ENCODE results near the gene CFAP74. TPM values are rescaled to one million over a fixed set of nuclear protein-coding genes. Genes with fewer than 3 reads are reported as not detected.

Gene CFAP74
- total and polyA plus RNA-seq, 9 of the 15 experiments (the other 6 are each of a cell fraction or from before 2014, with no cell fraction given) = 0.03 to 0.15 (median 0.05) TPM; not detected in 6

- 0 out of 2 replicates have a peak, but pooled peaks have one; percentile 26 for TF ChIP-seq ARID4B (CRISPR knock-in tag; IDR thresholded peaks at IDR 0.05)
- TF ChIP-seq KDM1A (IDR thresholded peaks at IDR 0.05) = no peak
- TF ChIP-seq ZC3H4 (CRISPR knock-in tag; IDR thresholded peaks at IDR 0.05; ENCODE audit: borderline replicate concordance) = no peak
- no peak for TF ChIP-seq TCF15 (CRISPR knock-in tag; IDR thresholded peaks at IDR 0.05)
- TF ChIP-seq FOSL1 (tag; conservative IDR thresholded peaks at IDR 0.05) = peak; percentile 41; the same call in 1 of the 2 replicates
- TF ChIP-seq L3MBTL2 (IDR thresholded peaks at IDR 0.05) = no peak
- no peak for TF ChIP-seq EHMT2 (IDR thresholded peaks at IDR 0.05)
- no peak; the same call in 1 of the 2 replicates for TF ChIP-seq E2F1 (CRISPR knock-in tag; IDR thresholded peaks at IDR 0.05)
- TF ChIP-seq CAMTA2 (CRISPR knock-in tag; conservative IDR thresholded peaks at IDR 0.05) = no peak
- TF ChIP-seq EZH2 (IDR thresholded peaks at IDR 0.05; ENCODE audit: borderline replicate concordance, low read depth, low read length) = no peak
- TF ChIP-seq ESRRA (IDR thresholded peaks at IDR 0.05; ENCODE audit: borderline replicate concordance, low read depth) = peak; percentile 90; the same call in 1 of the 2 replicates
- TF ChIP-seq MEF2A (IDR thresholded peaks at IDR 0.05; ENCODE audit: control insufficient read depth, low read depth, low read length) = no peak
- no peak for TF ChIP-seq NCOR1 (IDR thresholded peaks at IDR 0.05)
- TF ChIP-seq HOXB6 (CRISPR knock-in tag; IDR thresholded peaks at IDR 0.05; ENCODE audit: borderline replicate concordance) = no peak
- peak; percentile 92 for TF ChIP-seq MYC (IDR thresholded peaks at IDR 0.05; ENCODE audit: low read depth, low read length)
- TF ChIP-seq MYC (CRISPR knock-in tag; IDR thresholded peaks at IDR 0.05; ENCODE audit: borderline replicate concordance, low read depth) = no peak
- no peak for TF ChIP-seq PRPF4 (IDR thresholded peaks at IDR 0.05; ENCODE audit: insufficient read depth, low read depth, low read length, poor library complexity, severe bottlenecking)
- peak; percentile 28; the same call in 1 of the 2 replicates for TF ChIP-seq HMGXB4 (CRISPR knock-in tag; IDR thresholded peaks at IDR 0.05)
- peak; percentile 85; the same call in 1 of the 2 replicates for TF ChIP-seq FOXJ2 (tag; IDR thresholded peaks at IDR 0.05)
- TF ChIP-seq NFATC3 (IDR thresholded peaks at IDR 0.05) = no peak
- no peak for TF ChIP-seq MIER1 (IDR thresholded peaks at IDR 0.05; ENCODE audit: low read depth)
Observed at GRCh38 chr1:1890506-1891348, 112.9 kb downstream of the CFAP74 start, which contains the start of gene GNB1 (continued).
